Measurements from ENCODE around the gene RELCH.

Gene RELCH

DNA sequence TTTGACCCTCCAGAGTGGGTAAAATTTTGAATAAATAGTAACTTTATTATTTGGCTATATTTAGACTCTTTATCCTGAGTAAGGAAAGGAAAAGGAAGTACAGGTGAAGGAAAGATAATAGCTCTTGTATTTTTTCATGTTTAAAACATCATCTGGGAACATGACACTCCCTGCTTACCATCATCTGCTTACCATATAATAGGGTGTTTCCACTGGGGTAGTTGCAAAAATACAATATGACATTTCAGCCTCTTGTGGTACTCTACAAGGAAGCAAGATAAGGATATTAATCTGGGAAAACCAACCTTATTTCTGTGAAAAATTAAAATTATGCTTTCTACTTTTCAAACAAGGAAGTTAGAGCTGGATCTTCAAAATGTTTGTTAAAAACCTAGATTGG, 9.9 kb downstream of the RELCH start:
- Histone ChIP-seq H4K20me1 (ENCODE audit: control insufficient read depth, insufficient read depth, low read depth, low read length) (no peaks in the 10 kb centered on the region), H3K9me2 (replicated peaks; ENCODE audit: control insufficient read depth, low read length) (no peaks in the 10 kb centered on the region), H3K79me2 (ENCODE audit: control insufficient read depth, low read length) (peaks cover 89% of the 10 kb centered on the region), H3K27me3 (ENCODE audit: control insufficient read depth, low read length) (no peaks in the 10 kb centered on the region), H3K36me3 (ENCODE audit: control insufficient read depth, low read length) (peaks cover under 1% of the 10 kb centered on the region; the same call in 1 of the 2 replicates), H3K27ac (ENCODE audit: low read depth, low read length) (no peak overlapping the region), H3K9me3 (ENCODE audit: control insufficient read depth, insufficient read depth, low read length) (peaks cover 3% of the 10 kb centered on the region; the same call in 1 of the 2 replicates), H3F3A (ENCODE audit: control insufficient read depth, insufficient read depth) (no peaks in the 10 kb centered on the region), H3K4me1 (ENCODE audit: control insufficient read depth, low read length) (no peaks in the 10 kb centered on the region; the same call in 1 of the 2 replicates), H3K4me2 (ENCODE audit: low read length) (no peak overlapping the region), H3K4me3 (ENCODE audit: low read length) (no peak overlapping the region)
- no peak for TF ChIP-seq EZH2phosphoT487 (IDR thresholded peaks at IDR 0.05; ENCODE audit: borderline replicate concordance, low read length)
- TF ChIP-seq, protein P1, sequence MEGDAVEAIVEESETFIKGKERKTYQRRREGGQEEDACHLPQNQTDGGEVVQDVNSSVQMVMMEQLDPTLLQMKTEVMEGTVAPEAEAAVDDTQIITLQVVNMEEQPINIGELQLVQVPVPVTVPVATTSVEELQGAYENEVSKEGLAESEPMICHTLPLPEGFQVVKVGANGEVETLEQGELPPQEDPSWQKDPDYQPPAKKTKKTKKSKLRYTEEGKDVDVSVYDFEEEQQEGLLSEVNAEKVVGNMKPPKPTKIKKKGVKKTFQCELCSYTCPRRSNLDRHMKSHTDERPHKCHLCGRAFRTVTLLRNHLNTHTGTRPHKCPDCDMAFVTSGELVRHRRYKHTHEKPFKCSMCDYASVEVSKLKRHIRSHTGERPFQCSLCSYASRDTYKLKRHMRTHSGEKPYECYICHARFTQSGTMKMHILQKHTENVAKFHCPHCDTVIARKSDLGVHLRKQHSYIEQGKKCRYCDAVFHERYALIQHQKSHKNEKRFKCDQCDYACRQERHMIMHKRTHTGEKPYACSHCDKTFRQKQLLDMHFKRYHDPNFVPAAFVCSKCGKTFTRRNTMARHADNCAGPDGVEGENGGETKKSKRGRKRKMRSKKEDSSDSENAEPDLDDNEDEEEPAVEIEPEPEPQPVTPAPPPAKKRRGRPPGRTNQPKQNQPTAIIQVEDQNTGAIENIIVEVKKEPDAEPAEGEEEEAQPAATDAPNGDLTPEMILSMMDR (IDR thresholded peaks at IDR 0.05; ENCODE audit: low read depth, low read length, poor library complexity, severe bottlenecking): no peak

DNA sequence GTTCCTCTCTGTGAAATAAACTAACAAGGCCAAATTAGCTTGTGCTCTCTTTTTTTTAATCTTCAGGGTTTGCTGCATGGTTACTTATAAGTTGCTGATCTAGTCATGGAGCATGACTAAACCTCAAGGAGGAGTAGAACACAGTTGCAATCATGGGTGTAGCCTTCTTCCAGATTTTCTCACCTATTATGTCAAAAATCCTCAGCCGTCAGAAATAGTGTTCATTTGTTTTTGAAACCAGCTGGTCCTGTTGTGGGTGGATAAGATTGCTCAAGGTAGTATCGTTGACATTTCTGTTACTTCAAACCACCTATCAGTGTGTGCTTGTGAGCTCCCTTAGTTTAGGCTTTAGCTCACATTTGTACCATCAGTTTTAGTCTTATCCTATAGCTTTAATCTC, 11.2 kb downstream of the RELCH start:
- H3K27ac ChIP-seq (ENCODE audit: low read depth, low read length): no peak overlapping the region
- no peak overlapping the region for H3K4me2 ChIP-seq (ENCODE audit: low read length)
- no peaks in the 10 kb centered on the region for H3K9me3 ChIP-seq (ENCODE audit: control insufficient read depth, insufficient read depth, low read length)
- no peaks in the 10 kb centered on the region for H3F3A ChIP-seq (ENCODE audit: control insufficient read depth, insufficient read depth)
- H3K79me2 ChIP-seq (ENCODE audit: control insufficient read depth, low read length): peaks cover 87% of the 10 kb centered on the region
- H3K4me1 ChIP-seq (ENCODE audit: control insufficient read depth, low read length): no peaks in the 10 kb centered on the region; the same call in 1 of the 2 replicates
- no peak overlapping the region for H3K4me3 ChIP-seq (ENCODE audit: low read length)
- no peak for TF ChIP-seq EZH2phosphoT487 (IDR thresholded peaks at IDR 0.05; ENCODE audit: borderline replicate concordance, low read length)
- TF ChIP-seq, protein P1 (IDR thresholded peaks at IDR 0.05; ENCODE audit: low read depth, low read length, poor library complexity, severe bottlenecking): no peak
- H3K36me3 ChIP-seq (ENCODE audit: control insufficient read depth, low read length): no peaks in the 10 kb centered on the region
- no peaks in the 10 kb centered on the region for H3K9me2 ChIP-seq (replicated peaks; ENCODE audit: control insufficient read depth, low read length)
- no peaks in the 10 kb centered on the region for H3K27me3 ChIP-seq (ENCODE audit: control insufficient read depth, low read length)
- H4K20me1 ChIP-seq (ENCODE audit: control insufficient read depth, insufficient read depth, low read depth, low read length): no peaks in the 10 kb centered on the region

DNA sequence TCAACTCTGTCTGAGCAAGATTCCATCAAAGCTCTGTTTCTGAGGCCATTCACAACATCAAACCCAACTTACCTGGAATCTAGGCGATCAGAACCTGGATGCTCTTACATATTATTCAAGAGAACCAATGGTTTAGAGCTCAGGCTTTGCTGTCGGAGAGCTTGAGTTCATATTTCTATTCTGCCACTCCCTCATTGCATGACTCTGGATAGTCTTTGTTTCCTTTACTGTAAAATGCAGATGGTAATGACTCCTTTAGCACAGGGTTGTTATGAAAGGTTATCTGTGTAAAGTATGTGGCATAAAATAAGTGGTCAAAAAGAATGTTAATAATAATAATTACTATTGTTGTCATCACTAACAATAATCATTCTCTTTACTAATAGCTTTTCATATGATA, 12.6 kb downstream of the RELCH start:
- Histone ChIP-seq H3K27ac (ENCODE audit: low read depth, low read length) (no peak overlapping the region), H3K9me3 (ENCODE audit: control insufficient read depth, insufficient read depth, low read length) (no peaks in the 10 kb centered on the region), H3K9me2 (replicated peaks; ENCODE audit: control insufficient read depth, low read length) (no peaks in the 10 kb centered on the region), H4K20me1 (ENCODE audit: control insufficient read depth, insufficient read depth, low read depth, low read length) (no peaks in the 10 kb centered on the region), H3F3A (ENCODE audit: control insufficient read depth, insufficient read depth) (no peaks in the 10 kb centered on the region), H3K27me3 (ENCODE audit: control insufficient read depth, low read length) (no peaks in the 10 kb centered on the region), H3K4me3 (ENCODE audit: low read length) (no peak overlapping the region), H3K4me2 (ENCODE audit: low read length) (no peak overlapping the region), H3K36me3 (ENCODE audit: control insufficient read depth, low read length) (no peaks in the 10 kb centered on the region), H3K4me1 (ENCODE audit: control insufficient read depth, low read length) (no peaks in the 10 kb centered on the region; the same call in 1 of the 2 replicates), H3K79me2 (ENCODE audit: control insufficient read depth, low read length) (peaks cover 83% of the 10 kb centered on the region)
- no peak for TF ChIP-seq EZH2phosphoT487 (IDR thresholded peaks at IDR 0.05; ENCODE audit: borderline replicate concordance, low read length)
- TF ChIP-seq, protein P1 (IDR thresholded peaks at IDR 0.05; ENCODE audit: low read depth, low read length, poor library complexity, severe bottlenecking): no peak

All from DOHH2 (cell line).